Renal cortex interstitium (tissue), 15 donors: ENCODE results near the gene CELF5. TPM values are rescaled to one million over a fixed set of nuclear protein-coding genes. Genes with fewer than 3 reads are reported as not detected.
A peak's percentile ranks its signal among the peaks of the same experiment; 100 is the strongest.

ENCODE experiments used
- DNase-seq, 11 donors: peaks; one replicate each; pipeline ENCODE4 v3.0.0-alpha.2; 2013; ENCODE audit warnings: low read depth in 9 of 11, low spot score in 4 of 11; ENCODE audit errors: extremely low read depth in 1 of 11
- long read RNA-seq, 16 experiments: transcript quantifications; one replicate each; lab custom pipeline, GENCODE V29; 2026
- polyA plus RNA-seq, 3 donors: library from polyadenylated mRNA; unstranded; fragments of 120-200 nt; gene quantifications; one replicate each; pipeline ENCODE4 v1.2.1, GENCODE V29; 2013; ENCODE audit not compliant: insufficient read length in 3 of 3

Gene CELF5
- polyA plus RNA-seq, result 1 to 10 TPM in 1 of 3 donors, under 1 TPM in 2; 0.75 to 1.7 (median 0.82) TPM
- long read RNA-seq, donor 1, result 0 reads
- long read RNA-seq, donor 2, result 0 reads
- long read RNA-seq, donor 3, result 0 reads
- long read RNA-seq, donor 4, result 0 reads
- long read RNA-seq, donor 5, result 0 reads
- long read RNA-seq, donor 6, result 0 reads
- long read RNA-seq, donor 7, result 0 reads
- long read RNA-seq, donor 8, result 0 reads
- long read RNA-seq, donor 9, result 0 reads
- long read RNA-seq, donor 10, result 0 reads
- long read RNA-seq, donor 11, result 0 reads
- long read RNA-seq, donor 12, result 0 reads
- long read RNA-seq, donor 13, result 0 reads
- long read RNA-seq, donor 14, result 0 reads
- long read RNA-seq, donor 15, result 0 reads
- long read RNA-seq, donor 16, result 0 reads

- peak in 6 of 11 donors; percentile 34 to 56 (median 50) for DNase-seq
These were observed at the start of gene CELF5 for GRCh38 chr19:3224346-3225168. TSS of gene CELF5 (plus strand) at chr19:3224661. CDS start at chr19:3224740, 79 bp downstream.

- DNase-seq, result no peak
These were observed 48.4 kb upstream of the CELF5 start for GRCh38 chr19:3175781-3176714.

GRCh38 chr19:3176715-3177501, 47.6 kb upstream of the CELF5 start:
- DNase-seq, result no peak

GRCh38 chr19:3178377-3178972, 46.0 kb upstream of the CELF5 start, which contains the start of gene S1PR4:
TSS of gene S1PR4 (plus strand) at chr19:3178769. CDS start at chr19:3178793, 24 bp downstream.
- no peak for DNase-seq

GRCh38 chr19:3178973-3179738, 45.3 kb upstream of the CELF5 start:
- no peak for DNase-seq

DNA sequence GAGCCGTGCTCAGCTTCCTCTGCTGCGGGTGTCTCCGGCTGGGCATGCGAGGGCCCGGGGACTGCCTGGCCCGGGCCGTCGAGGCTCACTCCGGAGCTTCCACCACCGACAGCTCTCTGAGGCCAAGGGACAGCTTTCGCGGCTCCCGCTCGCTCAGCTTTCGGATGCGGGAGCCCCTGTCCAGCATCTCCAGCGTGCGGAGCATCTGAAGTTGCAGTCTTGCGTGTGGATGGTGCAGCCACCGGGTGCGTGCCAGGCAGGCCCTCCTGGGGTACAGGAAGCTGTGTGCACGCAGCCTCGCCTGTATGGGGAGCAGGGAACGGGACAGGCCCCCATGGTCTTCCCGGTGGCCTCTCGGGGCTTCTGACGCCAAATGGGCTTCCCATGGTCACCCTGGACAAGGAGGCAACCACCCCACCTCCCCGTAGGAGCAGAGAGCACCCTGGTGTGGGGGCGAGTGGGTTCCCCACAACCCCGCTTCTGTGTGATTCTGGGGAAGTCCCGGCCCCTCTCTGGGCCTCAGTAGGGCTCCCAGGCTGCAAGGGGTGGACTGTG, 44.6 kb upstream of the CELF5 start:
- DNase-seq, result no peak

DNA sequence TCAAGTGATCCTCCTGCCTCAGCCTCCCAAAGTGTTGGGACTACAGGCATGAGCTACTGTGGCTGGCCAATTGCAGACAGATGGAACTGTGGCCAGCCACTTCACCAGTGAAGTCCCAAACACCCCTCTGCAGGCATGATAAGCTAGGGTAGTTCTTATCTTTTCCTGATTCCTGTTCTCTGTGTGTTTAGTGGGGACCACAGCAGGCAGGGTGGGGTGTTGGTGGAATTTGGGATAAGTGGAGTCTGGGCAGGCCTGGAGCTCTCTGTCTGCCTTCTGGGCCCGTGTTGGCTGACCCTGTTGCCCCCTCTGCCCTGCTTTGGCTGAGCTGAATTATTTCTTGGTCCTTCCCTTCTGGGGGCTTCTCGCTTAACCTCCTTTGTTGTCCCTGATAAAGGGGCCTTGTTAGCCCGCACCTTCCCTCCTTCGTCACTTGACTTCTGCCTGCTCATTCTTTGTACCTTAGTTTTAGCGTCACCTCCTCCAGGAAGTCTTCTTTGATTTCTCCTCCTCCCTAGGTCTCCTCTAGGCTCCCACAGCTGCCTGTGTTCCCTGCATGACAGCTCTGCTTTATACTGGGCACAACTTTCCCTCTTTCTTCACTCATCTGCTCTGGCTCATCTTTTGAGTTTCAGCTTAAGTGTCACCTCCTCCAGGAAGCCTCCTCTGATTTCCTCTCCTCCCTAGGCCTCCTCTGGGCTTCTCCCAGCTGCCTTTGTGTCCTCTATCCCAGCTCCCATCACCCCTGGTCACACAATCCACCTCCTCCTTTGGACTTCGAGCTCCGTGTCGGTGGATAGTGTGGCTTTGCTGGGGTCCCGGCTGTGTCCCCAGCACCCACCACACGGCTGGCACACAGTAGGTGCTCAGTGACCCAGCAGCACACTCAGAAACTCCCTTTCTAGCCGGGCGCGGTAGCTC, 40.5 kb upstream of the CELF5 start:
- no peak for DNase-seq

DNA sequence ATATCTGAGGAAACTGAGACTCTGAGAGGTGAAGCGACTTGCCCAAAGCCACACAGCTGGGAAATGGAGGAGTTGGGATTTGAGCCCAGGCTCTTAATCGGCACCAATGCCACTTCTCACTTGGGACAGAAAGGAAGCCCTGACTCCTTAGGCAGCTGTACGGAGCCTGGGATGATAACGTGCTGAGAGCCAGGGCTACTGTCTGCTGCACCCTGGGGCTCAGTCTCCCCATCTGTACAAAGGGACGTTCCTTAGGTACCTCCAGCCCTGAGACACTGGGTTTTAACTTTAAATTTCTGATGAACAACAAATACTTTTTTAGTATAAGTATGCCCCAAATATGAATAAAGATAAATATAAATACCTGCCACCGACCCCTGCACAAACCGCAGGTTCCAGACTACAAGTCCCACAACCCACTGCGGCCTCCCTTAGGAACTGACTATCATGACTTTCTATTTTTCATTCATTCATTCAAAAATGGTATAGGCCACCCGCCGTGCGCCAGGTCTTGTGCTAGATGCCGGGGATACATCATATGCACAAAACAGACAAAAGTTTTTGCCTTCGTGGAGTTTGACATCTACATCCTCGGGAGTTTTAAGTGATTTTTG, 39.5 kb upstream of the CELF5 start:
- no peak for DNase-seq

GRCh38 chr19:3185461-3186159, 38.9 kb upstream of the CELF5 start, which contains the start of gene NCLN:
TSS of gene NCLN (plus strand) at chr19:3185930. CDS start at chr19:3186031, 101 bp downstream.
- DNase-seq, result peak; percentile 85 to 99 (median 94)

DNA sequence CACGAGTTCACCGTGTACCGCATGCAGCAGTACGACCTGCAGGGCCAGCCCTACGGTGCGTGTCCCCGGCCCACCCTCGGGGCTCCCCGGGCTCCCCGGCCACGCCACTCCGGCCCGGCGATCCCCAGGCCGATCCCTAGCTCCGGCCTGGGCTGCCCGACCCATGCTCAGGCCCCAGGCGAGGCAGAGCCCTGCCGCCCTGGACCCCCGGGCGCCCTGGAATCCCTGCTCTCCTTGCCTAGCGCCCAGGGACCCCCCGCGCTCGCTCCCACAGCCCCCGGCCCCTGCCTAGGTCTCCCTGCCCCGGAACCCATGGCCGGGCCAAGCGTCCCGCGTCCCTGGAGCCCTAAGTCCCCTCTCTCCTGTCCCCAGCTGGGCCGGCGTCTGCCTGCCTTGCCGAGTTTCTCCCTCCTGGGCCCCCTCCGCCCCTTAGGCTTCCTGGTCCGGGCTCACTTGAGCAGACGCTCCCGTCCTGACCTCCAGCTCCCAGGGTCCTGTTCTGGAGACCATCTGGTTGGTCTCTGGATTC, 38.2 kb upstream of the CELF5 start:
- DNase-seq, result peak in 1 of 11 donors; percentile 27

GRCh38 chr19:3186891-3187661, 37.4 kb upstream of the CELF5 start:
- no peak for DNase-seq

GRCh38 chr19:3187662-3188511, 36.6 kb upstream of the CELF5 start:
- DNase-seq, result no peak
